ENCODE results near the gene PFDN5. TPM values are rescaled to one million over a fixed set of nuclear protein-coding genes. Genes with fewer than 3 reads are reported as not detected.
"Not testable (repeated sequence)": the region's sequence is repeated elsewhere in the genome, so short reads cannot be mapped to it uniquely, and the experiment has no call there.

The PFDN5 gene
- total RNA-seq, 2 donors from 2014 or later = 305 to 445 TPM

DNA sequence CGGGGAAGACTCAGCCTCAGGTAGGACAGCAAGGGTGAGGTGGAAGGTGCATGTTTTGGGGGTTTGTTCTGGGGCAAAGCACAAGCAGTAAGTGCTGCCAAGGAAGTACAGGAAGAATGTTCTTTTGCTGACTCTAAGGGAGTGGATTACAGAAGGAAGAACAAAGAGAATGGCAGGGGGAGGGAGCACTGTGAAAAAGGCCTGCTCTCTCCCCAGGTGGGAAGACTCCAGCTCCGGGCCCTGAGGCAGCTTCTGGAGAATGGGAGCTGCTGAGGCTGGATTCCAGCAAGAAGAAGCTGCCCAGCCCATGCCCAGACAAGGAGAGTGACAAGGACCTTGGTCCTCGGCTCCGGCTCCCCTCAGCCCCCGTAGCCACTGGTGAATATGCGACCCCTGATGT, 7.0 kb upstream of the PFDN5 start:
- no peak for ATAC-seq (ENCODE audit: insufficient number of reproducible peaks, low FRiP score, low read depth)
- Histone ChIP-seq H3K27ac (no peak overlapping the region), H3K4me1 (ENCODE audit: control insufficient read depth in 1 of 2, low read depth in 2 of 2) (peaks cover 0 to 9% of the 10 kb centered on the region in 2 donors), H3K36me3 (no peaks in the 10 kb centered on the region), H3K9me3 (no peaks in the 10 kb centered on the region), H3K27me3 (replicated peaks; ENCODE audit: insufficient read depth) (no peaks in the 10 kb centered on the region), H3K4me3 (no peak overlapping the region)
- TF ChIP-seq, protein P1, sequence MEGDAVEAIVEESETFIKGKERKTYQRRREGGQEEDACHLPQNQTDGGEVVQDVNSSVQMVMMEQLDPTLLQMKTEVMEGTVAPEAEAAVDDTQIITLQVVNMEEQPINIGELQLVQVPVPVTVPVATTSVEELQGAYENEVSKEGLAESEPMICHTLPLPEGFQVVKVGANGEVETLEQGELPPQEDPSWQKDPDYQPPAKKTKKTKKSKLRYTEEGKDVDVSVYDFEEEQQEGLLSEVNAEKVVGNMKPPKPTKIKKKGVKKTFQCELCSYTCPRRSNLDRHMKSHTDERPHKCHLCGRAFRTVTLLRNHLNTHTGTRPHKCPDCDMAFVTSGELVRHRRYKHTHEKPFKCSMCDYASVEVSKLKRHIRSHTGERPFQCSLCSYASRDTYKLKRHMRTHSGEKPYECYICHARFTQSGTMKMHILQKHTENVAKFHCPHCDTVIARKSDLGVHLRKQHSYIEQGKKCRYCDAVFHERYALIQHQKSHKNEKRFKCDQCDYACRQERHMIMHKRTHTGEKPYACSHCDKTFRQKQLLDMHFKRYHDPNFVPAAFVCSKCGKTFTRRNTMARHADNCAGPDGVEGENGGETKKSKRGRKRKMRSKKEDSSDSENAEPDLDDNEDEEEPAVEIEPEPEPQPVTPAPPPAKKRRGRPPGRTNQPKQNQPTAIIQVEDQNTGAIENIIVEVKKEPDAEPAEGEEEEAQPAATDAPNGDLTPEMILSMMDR (IDR thresholded peaks at IDR 0.05) = no peak
- no peak for DNase-seq (ENCODE audit: low spot score)

DNA sequence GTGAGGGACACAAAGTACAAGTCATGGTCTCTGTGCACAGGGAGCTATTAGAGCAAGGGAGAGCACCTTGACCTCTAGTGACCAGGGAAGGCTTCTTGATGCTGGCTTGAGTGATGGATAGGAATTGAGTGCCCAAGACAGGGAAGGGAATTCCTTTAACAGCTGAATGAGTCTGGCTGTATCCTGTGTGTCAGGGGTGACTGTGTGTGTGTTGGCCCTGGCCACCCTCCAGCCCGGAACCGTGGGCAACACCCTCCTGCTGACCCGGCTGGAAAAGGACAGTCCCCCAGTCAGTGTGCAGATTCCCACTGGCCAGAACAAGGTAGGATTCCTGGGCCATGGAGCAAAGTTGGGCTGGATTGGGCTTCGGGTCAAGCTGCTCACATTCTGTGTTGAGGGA, 5.5 kb upstream of the PFDN5 start:
- H3K27me3 ChIP-seq (replicated peaks; ENCODE audit: insufficient read depth) = no peaks in the 10 kb centered on the region
- ATAC-seq (ENCODE audit: insufficient number of reproducible peaks, low FRiP score, low read depth) (no peak), DNase-seq (ENCODE audit: low spot score) (no peak)
- H3K27ac ChIP-seq = no peak overlapping the region
- H3K4me1 ChIP-seq (ENCODE audit: control insufficient read depth in 1 of 2, low read depth in 2 of 2) = peaks cover 3 to 17% of the 10 kb centered on the region in 2 donors
- H3K4me3 ChIP-seq = no peak overlapping the region
- no peaks in the 10 kb centered on the region for H3K36me3 ChIP-seq
- no peaks in the 10 kb centered on the region for H3K9me3 ChIP-seq
- TF ChIP-seq, protein P1 (IDR thresholded peaks at IDR 0.05) = no peak

DNA sequence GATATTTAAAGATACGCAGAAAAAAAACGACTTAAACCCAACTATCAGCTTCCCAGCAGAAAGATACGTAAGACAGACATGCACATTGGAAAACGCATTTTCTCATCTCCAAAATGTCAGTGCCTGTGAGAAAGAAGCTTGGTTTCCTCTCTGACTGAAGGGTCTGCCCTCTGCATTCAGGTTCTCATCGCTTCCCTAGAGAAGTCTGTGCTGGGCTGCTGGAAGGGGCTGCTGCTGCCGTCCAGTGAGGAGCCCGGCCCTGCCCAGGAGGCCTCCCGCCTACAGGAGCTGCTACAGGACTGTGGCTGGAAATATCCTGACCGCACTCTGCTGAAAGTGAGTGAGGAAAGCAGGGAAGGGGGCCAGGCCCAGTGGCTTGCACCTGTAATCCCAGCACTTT, 4.7 kb upstream of the PFDN5 start:
- Histone ChIP-seq H3K27ac (no peak overlapping the region), H3K36me3 (no peaks in the 10 kb centered on the region), H3K27me3 (replicated peaks; ENCODE audit: insufficient read depth) (no peaks in the 10 kb centered on the region), H3K4me1 (ENCODE audit: control insufficient read depth in 1 of 2, low read depth in 2 of 2) (peaks cover 3 to 19% of the 10 kb centered on the region in 2 donors), H3K9me3 (no peaks in the 10 kb centered on the region), H3K4me3 (no peak overlapping the region)
- ATAC-seq (ENCODE audit: insufficient number of reproducible peaks, low FRiP score, low read depth) = no peak
- DNase-seq (ENCODE audit: low spot score) = no peak
- TF ChIP-seq, protein P1 (IDR thresholded peaks at IDR 0.05) = no peak

DNA sequence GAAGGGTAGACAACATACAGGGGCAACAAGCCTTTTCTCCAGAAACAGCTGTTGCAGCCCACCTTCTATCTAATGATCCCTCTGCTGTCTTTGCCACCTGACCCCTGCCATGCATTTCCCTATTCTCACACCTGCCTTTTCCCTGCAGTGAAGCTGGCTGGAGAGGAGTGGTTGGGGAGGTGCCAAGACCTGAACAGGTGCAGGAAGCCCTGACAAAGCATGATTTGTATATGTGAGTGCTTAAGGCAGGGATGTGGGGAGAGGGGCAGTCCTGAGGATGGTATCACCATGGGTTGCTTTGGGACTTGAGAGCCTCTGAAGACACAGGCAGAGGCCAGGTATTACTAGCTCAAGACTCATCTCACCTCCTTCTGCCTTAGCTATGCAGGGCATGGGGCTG, 2.9 kb upstream of the PFDN5 start:
- Histone ChIP-seq H3K4me3 (no peak overlapping the region), H3K36me3 (no peaks in the 10 kb centered on the region), H3K4me1 (ENCODE audit: control insufficient read depth in 1 of 2, low read depth in 2 of 2) (peaks cover 10 to 28% of the 10 kb centered on the region in 2 donors), H3K27ac (no peak overlapping the region), H3K9me3 (no peaks in the 10 kb centered on the region), H3K27me3 (replicated peaks; ENCODE audit: insufficient read depth) (no peaks in the 10 kb centered on the region)
- ATAC-seq (ENCODE audit: insufficient number of reproducible peaks, low FRiP score, low read depth) (no peak), DNase-seq (ENCODE audit: low spot score) (no peak)
- TF ChIP-seq, protein P1 (IDR thresholded peaks at IDR 0.05) = no peak

DNA sequence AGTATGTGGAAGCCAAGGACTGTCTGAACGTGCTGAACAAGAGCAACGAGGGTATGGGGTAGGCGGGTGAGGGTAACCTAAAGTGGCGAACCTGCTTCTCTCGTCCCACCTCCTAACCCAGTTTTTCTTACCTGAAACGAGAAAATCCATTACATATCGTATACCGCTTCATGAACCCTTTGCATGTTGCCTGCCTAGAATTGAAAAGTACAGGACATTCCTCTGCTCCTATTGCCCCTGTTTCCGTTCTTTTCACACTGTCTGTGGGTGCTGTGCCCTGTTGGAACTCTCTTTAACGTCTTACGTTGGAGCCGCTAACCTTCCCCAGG, 513 bp downstream of the PFDN5 start:
- TF ChIP-seq, protein P1 (IDR thresholded peaks at IDR 0.05) = no peak
- no peak for DNase-seq (ENCODE audit: low spot score)

DNA sequence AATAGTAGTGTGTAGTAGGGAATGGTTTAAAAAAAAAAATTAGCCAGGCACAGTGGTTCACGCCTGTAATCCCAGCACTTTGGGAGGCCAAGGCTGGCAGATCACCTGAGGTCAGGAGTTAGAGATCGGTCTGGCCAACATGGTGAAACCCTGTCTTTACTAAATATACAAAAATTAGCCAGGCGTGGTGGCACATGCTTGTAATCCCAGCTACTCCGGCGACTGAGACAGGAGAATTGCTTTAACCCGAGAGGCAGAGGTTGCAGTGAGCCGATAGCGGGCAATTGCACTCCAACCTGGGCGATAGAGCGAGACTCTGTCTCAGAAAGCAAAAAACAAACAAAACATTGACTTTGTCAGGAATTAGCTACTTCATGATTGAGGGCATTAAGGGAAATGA, 1.8 kb downstream of the PFDN5 start:
- H3K27me3 ChIP-seq (replicated peaks; ENCODE audit: insufficient read depth); H3K9me3 ChIP-seq; H3K4me3 ChIP-seq; H3K36me3 ChIP-seq; ATAC-seq (ENCODE audit: insufficient number of reproducible peaks, low FRiP score, low read depth); H3K27ac ChIP-seq; DNase-seq (ENCODE audit: low spot score): not testable (repeated sequence)
- peaks cover 28 to 64% of the 10 kb centered on the region in 2 donors for H3K4me1 ChIP-seq (ENCODE audit: control insufficient read depth in 1 of 2, low read depth in 2 of 2)

More for the DNA sequence above, 513 bp downstream of the PFDN5 start:
- Histone ChIP-seq H3K9me3 (no peaks in the 10 kb centered on the region), H3K27ac (peak overlapping the region; percentile 70 to 85), H3K4me3 (peak overlapping the region; percentile 77), H3K27me3 (replicated peaks; ENCODE audit: insufficient read depth) (no peaks in the 10 kb centered on the region), H3K36me3 (no peaks in the 10 kb centered on the region), H3K4me1 (ENCODE audit: control insufficient read depth in 1 of 2, low read depth in 2 of 2) (peaks cover 28 to 53% of the 10 kb centered on the region in 2 donors)
- no peak for ATAC-seq (ENCODE audit: insufficient number of reproducible peaks, low FRiP score, low read depth)

All from thoracic aorta (tissue), 2 donors.